ENCODE measurements around the gene OR1N2. TPM values are rescaled to one million over a fixed set of nuclear protein-coding genes. Genes with fewer than 3 reads are reported as not detected.

OR1N2 gene
- total RNA-seq: not detected
- long read RNA-seq: 0 reads

- no peaks in the 10 kb centered on the region for H3K4me1 ChIP-seq
- H3K27ac ChIP-seq (replicated peaks): no peak within 1 kb of the TSS
- intact Hi-C loops (cut with micrococcal nuclease): no loop called here
- DNase-seq: no peak
- no peaks in the 10 kb centered on the region for H3K36me3 ChIP-seq
- TF ChIP-seq CTCF (IDR thresholded peaks at IDR 0.05; ENCODE audit: borderline replicate concordance): no peak
- H3K9me3 ChIP-seq (replicated peaks): peaks cover 14% of the 10 kb centered on the region
- no peak within 1 kb of the TSS for H3K4me3 ChIP-seq
- H3K27me3 ChIP-seq (ENCODE audit: low read depth): peaks cover 7% of the 10 kb centered on the region
These were observed at the start of gene OR1N2 for GRCh38 chr9:122552812-122553211. TSS of gene OR1N2 (plus strand) at chr9:122553112. CDS start at chr9:122553212, 100 bp downstream.

- Histone ChIP-seq H3K4me3 (no peak overlapping the region), H3K27ac (replicated peaks) (no peak overlapping the region), H3K4me1 (no peaks in the 10 kb centered on the region), H3K27me3 (ENCODE audit: low read depth) (peaks cover 37% of the 10 kb centered on the region), H3K36me3 (no peaks in the 10 kb centered on the region), H3K9me3 (replicated peaks) (no peaks in the 10 kb centered on the region)
- no peak for DNase-seq
- no peak for TF ChIP-seq CTCF (IDR thresholded peaks at IDR 0.05; ENCODE audit: borderline replicate concordance)
- intact Hi-C loops (cut with micrococcal nuclease): no loop called here
These were observed 45.9 kb upstream of the OR1N2 start for GRCh38 chr9:122506964-122507363.

- H3K9me3 ChIP-seq (replicated peaks): no peaks in the 10 kb centered on the region
- no peak for TF ChIP-seq CTCF (IDR thresholded peaks at IDR 0.05; ENCODE audit: borderline replicate concordance)
- no peak for DNase-seq
- no peaks in the 10 kb centered on the region for H3K4me1 ChIP-seq
- H3K36me3 ChIP-seq: no peaks in the 10 kb centered on the region
- H3K4me3 ChIP-seq: no peak within 1 kb of the TSS
- intact Hi-C loops (cut with micrococcal nuclease): no loop called here
- H3K27me3 ChIP-seq (ENCODE audit: low read depth): peaks cover 51% of the 10 kb centered on the region
- H3K27ac ChIP-seq (replicated peaks): no peak within 1 kb of the TSS
These were observed 42.4 kb upstream of the OR1N2 start, which contains the start of gene OR1J2 for GRCh38 chr9:122510502-122510901. TSS of gene OR1J2 (plus strand) at chr9:122510802. CDS start at chr9:122510802, 0 bp downstream.

GRCh38 chr9:122518226-122518625 lies 34.7 kb upstream of the OR1N2 start:
- intact Hi-C loops (cut with micrococcal nuclease): no loop called here
- Histone ChIP-seq H3K4me3 (no peak overlapping the region), H3K9me3 (replicated peaks) (no peaks in the 10 kb centered on the region), H3K27ac (replicated peaks) (no peak overlapping the region), H3K27me3 (ENCODE audit: low read depth) (peaks cover 72% of the 10 kb centered on the region), H3K36me3 (no peaks in the 10 kb centered on the region), H3K4me1 (no peaks in the 10 kb centered on the region)
- no peak for DNase-seq
- no peak for TF ChIP-seq CTCF (IDR thresholded peaks at IDR 0.05; ENCODE audit: borderline replicate concordance)

GRCh38 chr9:122518841-122519240 lies 34.1 kb upstream of the OR1N2 start, which contains the start of gene OR1J4:
TSS of gene OR1J4 (plus strand) at chr9:122519141. CDS start at chr9:122519141, 0 bp downstream.
- no peak for DNase-seq
- Histone ChIP-seq H3K27ac (replicated peaks) (no peak within 1 kb of the TSS), H3K36me3 (no peaks in the 10 kb centered on the region), H3K9me3 (replicated peaks) (no peaks in the 10 kb centered on the region), H3K27me3 (ENCODE audit: low read depth) (peaks cover 73% of the 10 kb centered on the region), H3K4me3 (no peak within 1 kb of the TSS), H3K4me1 (no peaks in the 10 kb centered on the region)
- intact Hi-C loops (cut with micrococcal nuclease): no loop called here
- TF ChIP-seq CTCF (IDR thresholded peaks at IDR 0.05; ENCODE audit: borderline replicate concordance): no peak

Measured in left ventricle myocardium inferior (tissue), 1 donor.